Tibial nerve (tissue), 4 donors: ENCODE measurements around the gene DARS2.

Experiments
- CTCF ChIP-seq, 5 experiments: fragments of 200-600 bp in 3 of 5; fragments of 450-650 bp in 2 of 5; sonication (generic) in 3 of 5; IDR thresholded peaks; one replicate each; pipeline ENCODE4 v1.5.1; 2016 to 2019; ENCODE audit warnings: antibody characterized with exemption in 5 of 5, mild to moderate bottlenecking in 3 of 5, moderate library complexity in 2 of 5
- EP300 ChIP-seq, 2 donors: sonication (generic); formaldehyde crosslinking; IDR thresholded peaks; one replicate each; pipeline ENCODE4 v1.6.1; 2017; ENCODE audit warnings: antibody characterized with exemption in 2 of 2, mild to moderate bottlenecking in 1 of 2

- TF ChIP-seq CTCF (IDR thresholded peaks at IDR 0.05) (no peak), EP300 (IDR thresholded peaks at IDR 0.05) (no peak)
Measured at GRCh38 chr1:173818459-173818858, 6.0 kb upstream of the DARS2 start.
